LNCaP clone FGC (cell line): ENCODE measurements around the gene GABRP.
A peak's percentile ranks its signal among the peaks of the same experiment; 100 is the strongest.

ENCODE experiments used
- DNase-seq: peaks from one replicate; pipeline ENCODE4 v3.0.0-alpha.2; 2011; ENCODE audit warnings: low read depth
- H3K4me3 ChIP-seq: 2 replicates; pipeline ENCODE4 v1.5.1; 2011; ENCODE audit warnings: mild to moderate bottlenecking, low read depth, low read length, control low read depth
- TF ChIP-seq, protein P1 (sequence below): IDR thresholded peaks from 2 replicates; pipeline ENCODE4 v1.5.1; 2012; ENCODE audit warnings: mild to moderate bottlenecking; ENCODE audit not compliant: control insufficient read depth, insufficient read depth; ENCODE audit errors: extremely low read depth

The GABRP gene

DNA sequence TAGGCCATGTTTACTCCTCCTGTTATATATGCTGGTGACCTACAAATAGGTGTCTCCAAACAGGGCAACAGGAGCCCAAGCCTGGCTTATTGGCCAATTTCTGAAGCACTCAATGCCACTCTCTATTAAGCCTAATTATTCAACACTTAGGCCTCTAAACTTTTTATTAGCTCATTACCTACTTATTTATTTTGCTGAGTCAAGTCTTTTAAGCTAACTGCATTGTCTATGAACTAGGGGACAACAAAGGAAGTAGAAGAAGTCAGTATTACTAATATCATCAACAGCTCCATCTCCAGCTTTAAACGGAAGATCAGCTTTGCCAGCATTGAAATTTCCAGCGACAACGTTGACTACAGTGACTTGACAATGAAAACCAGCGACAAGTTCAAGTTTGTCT is 28.2 kb downstream of the GABRP start:
- no peak for DNase-seq
- no peak overlapping the region for H3K4me3 ChIP-seq
- TF ChIP-seq, protein P1, sequence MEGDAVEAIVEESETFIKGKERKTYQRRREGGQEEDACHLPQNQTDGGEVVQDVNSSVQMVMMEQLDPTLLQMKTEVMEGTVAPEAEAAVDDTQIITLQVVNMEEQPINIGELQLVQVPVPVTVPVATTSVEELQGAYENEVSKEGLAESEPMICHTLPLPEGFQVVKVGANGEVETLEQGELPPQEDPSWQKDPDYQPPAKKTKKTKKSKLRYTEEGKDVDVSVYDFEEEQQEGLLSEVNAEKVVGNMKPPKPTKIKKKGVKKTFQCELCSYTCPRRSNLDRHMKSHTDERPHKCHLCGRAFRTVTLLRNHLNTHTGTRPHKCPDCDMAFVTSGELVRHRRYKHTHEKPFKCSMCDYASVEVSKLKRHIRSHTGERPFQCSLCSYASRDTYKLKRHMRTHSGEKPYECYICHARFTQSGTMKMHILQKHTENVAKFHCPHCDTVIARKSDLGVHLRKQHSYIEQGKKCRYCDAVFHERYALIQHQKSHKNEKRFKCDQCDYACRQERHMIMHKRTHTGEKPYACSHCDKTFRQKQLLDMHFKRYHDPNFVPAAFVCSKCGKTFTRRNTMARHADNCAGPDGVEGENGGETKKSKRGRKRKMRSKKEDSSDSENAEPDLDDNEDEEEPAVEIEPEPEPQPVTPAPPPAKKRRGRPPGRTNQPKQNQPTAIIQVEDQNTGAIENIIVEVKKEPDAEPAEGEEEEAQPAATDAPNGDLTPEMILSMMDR = no peak

GRCh38 chr5:170813231-170813630 is 29.7 kb downstream of the GABRP start:
- DNase-seq = no peak
- TF ChIP-seq, protein P1 = no peak
- no peak overlapping the region for H3K4me3 ChIP-seq

- no peak overlapping the region for H3K4me3 ChIP-seq
- TF ChIP-seq, protein P1 = no peak
- DNase-seq = no peak
Measured at GRCh38 chr5:170817195-170817594, 33.7 kb downstream of the GABRP start.

DNA sequence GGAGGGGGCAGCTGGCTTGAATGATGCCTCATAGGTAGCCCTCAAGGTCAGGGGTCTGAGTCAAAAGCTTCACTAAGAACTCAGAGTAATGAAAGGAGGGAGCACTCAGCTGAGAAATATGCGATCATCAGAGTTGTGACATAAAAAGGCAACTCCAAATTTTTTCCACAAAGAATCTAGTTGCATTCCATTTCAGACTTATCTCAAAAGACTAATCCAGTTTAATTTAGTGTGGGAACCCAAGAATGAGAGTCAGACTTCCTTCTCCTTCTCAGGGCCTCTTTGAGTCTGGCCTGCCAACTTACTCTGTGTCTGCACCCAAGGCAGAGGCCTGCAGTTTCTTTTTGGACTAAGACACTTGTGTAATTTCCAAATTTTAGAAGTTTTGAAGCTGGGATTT is 34.7 kb downstream of the GABRP start:
- TF ChIP-seq, protein P1 = no peak
- DNase-seq = no peak
- H3K4me3 ChIP-seq = no peak overlapping the region

- no peak overlapping the region for H3K4me3 ChIP-seq
- DNase-seq = no peak
- TF ChIP-seq, protein P1 = no peak
Measured at GRCh38 chr5:170819824-170820223, 36.3 kb downstream of the GABRP start.

DNA sequence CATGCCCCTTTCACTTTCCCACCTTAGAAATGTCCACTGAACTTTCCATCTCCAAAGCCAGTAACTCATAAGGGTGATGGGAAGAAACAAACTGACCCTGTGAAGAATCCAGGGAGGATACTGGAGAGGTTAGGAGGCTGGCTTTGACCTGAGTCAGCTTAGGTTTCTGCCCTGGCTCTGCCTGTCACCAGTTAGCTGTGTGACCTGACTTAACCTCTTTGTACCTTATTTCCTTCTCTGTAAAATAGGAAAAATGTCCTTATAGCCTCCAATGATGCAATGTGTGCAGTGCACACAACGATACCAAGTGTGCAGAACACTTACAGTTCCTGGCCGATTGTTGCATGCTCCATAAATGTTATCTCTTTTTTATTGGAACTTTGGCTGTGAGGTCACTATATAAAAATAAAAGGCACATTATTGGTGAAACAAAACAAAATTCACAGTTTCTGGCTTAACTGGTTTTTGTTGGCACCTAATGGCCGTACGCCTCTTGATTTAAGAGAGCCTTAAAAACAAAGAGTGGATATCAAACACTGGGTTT is 37.8 kb downstream of the GABRP start:
- H3K4me3 ChIP-seq = no peak overlapping the region
- TF ChIP-seq, protein P1 = no peak
- peak; percentile 96 for DNase-seq

- no peak overlapping the region for H3K4me3 ChIP-seq
- DNase-seq = no peak
- TF ChIP-seq, protein P1 = no peak
Measured at GRCh38 chr5:170826117-170826516, 42.6 kb downstream of the GABRP start.
